ENCODE results near the gene ADAM12. TPM values are rescaled to one million over a fixed set of nuclear protein-coding genes. Genes with fewer than 3 reads are reported as not detected.

Gene ADAM12
- polyA plus RNA-seq, 4 donors, result 0.45 to 0.87 TPM; not detected in 2

DNA sequence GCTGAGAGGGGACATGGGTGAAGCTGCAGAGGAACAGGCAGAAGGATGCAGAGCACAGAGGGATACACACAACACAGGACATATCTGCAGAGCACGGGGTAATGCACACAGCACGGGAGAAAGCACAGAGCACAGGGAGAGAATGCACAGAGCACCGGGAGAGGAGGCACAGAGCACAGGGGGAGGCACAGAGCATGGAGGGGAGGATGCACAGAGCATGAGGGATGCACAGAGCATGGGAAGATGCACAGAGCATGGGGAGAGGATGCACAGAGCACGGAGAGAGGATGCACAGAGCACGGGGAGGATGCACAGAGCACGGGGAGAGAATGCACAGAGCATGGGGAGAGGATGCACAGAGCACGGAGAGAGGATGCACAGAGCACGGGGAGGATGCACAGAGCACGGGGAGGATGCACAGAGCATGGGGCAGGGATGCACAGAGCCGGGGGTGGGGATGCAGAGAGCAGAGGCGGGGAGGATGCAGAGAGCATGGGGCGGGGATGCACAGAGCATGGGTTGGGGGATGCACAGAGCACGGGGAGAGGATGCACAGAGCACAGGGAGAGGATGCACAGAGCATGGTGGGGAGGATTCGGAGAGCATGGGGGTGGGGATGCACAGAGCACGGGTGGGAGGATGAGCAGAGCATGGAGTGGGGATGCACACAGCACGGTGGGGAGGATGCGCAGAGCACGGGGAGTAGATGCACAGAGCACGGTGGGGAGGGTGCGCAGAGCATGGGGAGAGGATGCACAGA lies 230.0 kb downstream of the ADAM12 start:
- no peak for DNase-seq
- WGBS, 3 donors, result 66 to 73% (median 73%) methylated on average over 20 of the region's 20 CpGs
- H3K36me3 ChIP-seq (ENCODE audit: control insufficient read depth in 3 of 3, insufficient read depth in 2 of 3, low read depth in 1 of 3, low read length in 3 of 3), result no peaks in the 10 kb centered on the region
- no peak overlapping the region for H3K27ac ChIP-seq (ENCODE audit: low read depth in 1 of 3, low read length in 2 of 3)
- no peaks in the 10 kb centered on the region for H3K27me3 ChIP-seq (ENCODE audit: control insufficient read depth in 3 of 3, insufficient read depth in 3 of 3, low read length in 3 of 3)
- no peaks in the 10 kb centered on the region for H3K4me1 ChIP-seq (ENCODE audit: control insufficient read depth in 3 of 3, insufficient read depth in 2 of 3, low read depth in 1 of 3, low read length in 2 of 3)
- FAIRE-seq, result no peak
- H3K4me3 ChIP-seq (ENCODE audit: low read depth in 1 of 3, low read length in 3 of 3), result no peak overlapping the region
- H3K9me3 ChIP-seq (ENCODE audit: control insufficient read depth in 2 of 2, insufficient read depth in 1 of 2, low read depth in 1 of 2, low read length in 1 of 2), result no peaks in the 10 kb centered on the region

DNA sequence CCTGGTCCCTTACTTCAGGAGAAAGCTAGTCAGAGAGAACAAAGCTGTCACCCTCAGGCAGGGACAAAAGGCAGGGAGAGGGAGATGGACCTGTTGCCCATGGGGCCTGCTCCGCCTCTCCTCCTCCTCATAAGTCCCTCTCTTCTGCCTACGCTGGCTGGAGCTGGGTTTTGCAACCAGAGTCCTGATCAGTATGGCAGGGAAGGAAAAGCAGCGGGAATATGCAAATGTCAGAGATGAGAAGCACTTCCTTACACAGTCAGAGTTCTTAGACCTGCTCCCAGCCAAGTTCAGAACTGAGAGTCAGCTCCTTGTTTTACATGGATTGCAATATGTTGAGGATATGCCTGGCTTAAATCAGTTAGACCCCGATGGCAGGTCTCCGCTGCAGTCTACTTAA lies 231.1 kb downstream of the ADAM12 start:
- WGBS, 3 donors, result 73 to 76% (median 74%) methylated on average over 5 of the region's 5 CpGs
- Histone ChIP-seq H3K4me3 (ENCODE audit: low read depth in 1 of 3, low read length in 3 of 3) (no peak overlapping the region), H3K4me1 (ENCODE audit: control insufficient read depth in 3 of 3, insufficient read depth in 2 of 3, low read depth in 1 of 3, low read length in 2 of 3) (no peaks in the 10 kb centered on the region), H3K36me3 (ENCODE audit: control insufficient read depth in 3 of 3, insufficient read depth in 2 of 3, low read depth in 1 of 3, low read length in 3 of 3) (no peaks in the 10 kb centered on the region), H3K27ac (ENCODE audit: low read depth in 1 of 3, low read length in 2 of 3) (no peak overlapping the region), H3K9me3 (ENCODE audit: control insufficient read depth in 2 of 2, insufficient read depth in 1 of 2, low read depth in 1 of 2, low read length in 1 of 2) (no peaks in the 10 kb centered on the region), H3K27me3 (ENCODE audit: control insufficient read depth in 3 of 3, insufficient read depth in 3 of 3, low read length in 3 of 3) (no peaks in the 10 kb centered on the region)
- no peak for FAIRE-seq
- no peak for DNase-seq

DNA sequence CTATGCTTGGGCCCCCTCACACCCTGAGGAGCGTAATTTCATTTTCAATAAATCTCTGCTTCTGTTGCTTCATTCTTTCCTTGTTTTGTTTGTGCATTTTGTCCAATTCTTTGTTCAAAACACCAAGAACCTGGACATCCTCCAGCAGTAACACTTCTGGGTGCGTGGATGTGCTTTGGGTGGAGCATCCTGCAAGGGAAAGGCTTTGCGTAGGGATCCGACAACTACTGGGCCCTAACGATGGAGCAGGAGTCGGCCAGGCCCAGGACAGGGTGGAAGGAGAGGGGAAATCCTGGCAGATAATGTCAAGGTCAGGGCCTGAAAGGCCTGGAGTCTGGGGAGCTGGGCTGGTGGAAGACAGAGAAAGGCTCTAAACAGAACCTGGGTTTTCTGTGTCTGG lies 231.8 kb downstream of the ADAM12 start:
- DNase-seq, result no peak
- no peak for FAIRE-seq
- Histone ChIP-seq H3K9me3 (ENCODE audit: control insufficient read depth in 2 of 2, insufficient read depth in 1 of 2, low read depth in 1 of 2, low read length in 1 of 2) (no peaks in the 10 kb centered on the region), H3K4me3 (ENCODE audit: low read depth in 1 of 3, low read length in 3 of 3) (no peak overlapping the region), H3K27me3 (ENCODE audit: control insufficient read depth in 3 of 3, insufficient read depth in 3 of 3, low read length in 3 of 3) (no peaks in the 10 kb centered on the region), H3K27ac (ENCODE audit: low read depth in 1 of 3, low read length in 2 of 3) (no peak overlapping the region), H3K36me3 (ENCODE audit: control insufficient read depth in 3 of 3, insufficient read depth in 2 of 3, low read depth in 1 of 3, low read length in 3 of 3) (no peaks in the 10 kb centered on the region), H3K4me1 (ENCODE audit: control insufficient read depth in 3 of 3, insufficient read depth in 2 of 3, low read depth in 1 of 3, low read length in 2 of 3) (no peaks in the 10 kb centered on the region)
- 81 to 86% (median 85%) methylated on average over 6 of the region's 6 CpGs for WGBS, 3 donors

DNA sequence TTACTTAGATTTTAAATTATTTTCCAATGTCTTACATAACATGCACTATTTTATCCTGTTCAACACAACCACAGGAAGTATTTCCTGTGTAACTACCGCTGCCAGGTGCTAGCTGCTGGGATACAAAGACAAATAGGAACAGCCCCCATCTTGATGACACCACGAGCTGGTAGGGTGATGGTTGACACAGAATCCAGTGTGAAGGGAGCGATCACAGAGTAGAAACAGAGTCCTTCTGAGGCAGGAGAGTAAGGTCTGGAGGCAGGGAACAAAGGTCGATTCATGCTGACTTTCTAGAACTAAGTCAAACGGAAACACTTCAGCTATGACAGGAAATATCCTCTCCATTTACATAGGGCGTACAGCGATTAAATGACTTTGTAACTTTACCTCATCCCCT lies 232.3 kb downstream of the ADAM12 start:
- no peak for FAIRE-seq
- no peaks in the 10 kb centered on the region for H3K9me3 ChIP-seq (ENCODE audit: control insufficient read depth in 2 of 2, insufficient read depth in 1 of 2, low read depth in 1 of 2, low read length in 1 of 2)
- WGBS, 3 donors, result 33 to 50% (median 42%) methylated on average over 7 of the region's 7 CpGs
- no peak for DNase-seq
- H3K4me3 ChIP-seq (ENCODE audit: low read depth in 1 of 3, low read length in 3 of 3), result no peak overlapping the region
- no peaks in the 10 kb centered on the region for H3K27me3 ChIP-seq (ENCODE audit: control insufficient read depth in 3 of 3, insufficient read depth in 3 of 3, low read length in 3 of 3)
- H3K27ac ChIP-seq (ENCODE audit: low read depth in 1 of 3, low read length in 2 of 3), result no peak overlapping the region
- no peaks in the 10 kb centered on the region for H3K36me3 ChIP-seq (ENCODE audit: control insufficient read depth in 3 of 3, insufficient read depth in 2 of 3, low read depth in 1 of 3, low read length in 3 of 3)
- H3K4me1 ChIP-seq (ENCODE audit: control insufficient read depth in 3 of 3, insufficient read depth in 2 of 3, low read depth in 1 of 3, low read length in 2 of 3), result no peaks in the 10 kb centered on the region

DNA sequence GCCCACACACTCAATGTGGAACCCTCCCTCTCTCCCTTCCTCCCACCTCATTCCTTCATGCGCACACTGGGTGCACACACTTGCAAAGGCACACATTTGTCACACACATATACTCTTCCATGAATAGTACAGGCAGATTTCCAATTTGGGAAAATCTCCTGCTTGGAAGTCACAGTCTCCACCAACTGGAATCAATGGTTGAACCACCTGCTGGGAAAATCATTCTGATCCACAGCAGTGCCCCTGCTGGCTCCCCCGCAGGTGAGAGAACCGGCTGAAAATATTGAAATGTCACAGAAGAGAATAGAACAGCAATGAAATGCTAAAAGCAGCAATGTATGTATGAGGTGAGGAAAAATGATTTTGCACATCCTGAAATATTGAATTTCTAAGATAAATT lies 232.7 kb downstream of the ADAM12 start:
- H3K4me3 ChIP-seq (ENCODE audit: low read depth in 1 of 3, low read length in 3 of 3), result no peak overlapping the region
- H3K27me3 ChIP-seq (ENCODE audit: control insufficient read depth in 3 of 3, insufficient read depth in 3 of 3, low read length in 3 of 3), result no peaks in the 10 kb centered on the region
- DNase-seq (no peak), FAIRE-seq (no peak)
- no peaks in the 10 kb centered on the region for H3K4me1 ChIP-seq (ENCODE audit: control insufficient read depth in 3 of 3, insufficient read depth in 2 of 3, low read depth in 1 of 3, low read length in 2 of 3)
- H3K27ac ChIP-seq (ENCODE audit: low read depth in 1 of 3, low read length in 2 of 3), result no peak overlapping the region
- WGBS, 3 donors, result 35 to 67% (median 59%) methylated on average over 3 of the region's 3 CpGs
- no peaks in the 10 kb centered on the region for H3K36me3 ChIP-seq (ENCODE audit: control insufficient read depth in 3 of 3, insufficient read depth in 2 of 3, low read depth in 1 of 3, low read length in 3 of 3)
- no peaks in the 10 kb centered on the region for H3K9me3 ChIP-seq (ENCODE audit: control insufficient read depth in 2 of 2, insufficient read depth in 1 of 2, low read depth in 1 of 2, low read length in 1 of 2)

DNA sequence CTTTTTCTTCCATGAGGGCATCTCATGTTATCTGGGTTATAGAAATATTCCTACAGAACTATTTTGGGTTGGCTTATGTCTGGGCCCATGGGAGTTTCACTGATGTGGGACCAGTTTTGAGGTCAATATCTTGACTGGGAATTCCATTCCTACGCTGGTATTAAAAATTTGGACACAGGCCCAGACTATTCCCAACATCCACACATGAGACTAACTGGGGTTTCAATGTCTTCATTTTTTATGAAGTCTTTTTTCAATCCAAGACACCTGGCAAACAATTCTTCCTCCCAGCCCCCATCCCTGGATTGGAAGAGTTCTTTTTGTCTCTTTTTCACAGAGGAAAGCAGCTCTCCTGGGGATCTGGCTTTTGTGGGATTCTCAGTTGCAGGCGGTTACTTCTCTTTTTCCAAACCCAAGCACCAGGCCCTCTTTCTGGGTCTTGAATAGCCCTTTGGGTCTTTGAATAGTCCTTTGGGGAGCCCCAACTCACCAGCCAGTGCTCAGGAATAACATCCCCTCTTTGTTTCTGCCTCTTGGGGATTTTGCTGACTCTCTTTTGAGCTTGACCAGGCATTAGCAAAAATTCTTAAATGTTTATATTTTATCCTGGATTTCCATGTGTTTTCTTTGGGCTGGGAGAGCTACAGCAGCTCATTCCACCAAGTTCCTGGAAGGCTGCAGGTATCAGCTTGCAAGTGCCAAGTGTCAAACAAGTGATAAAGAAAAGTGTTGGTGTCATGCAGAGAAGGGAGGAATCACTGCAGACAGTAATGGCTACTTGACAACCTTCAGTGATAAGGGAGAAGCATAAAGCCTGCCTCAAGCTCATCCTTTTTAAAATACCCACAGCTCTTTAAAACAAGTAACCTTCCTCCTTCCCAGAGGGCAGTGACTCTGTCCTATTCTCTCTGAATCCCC lies 234.3 kb downstream of the ADAM12 start:
- H3K27me3 ChIP-seq (ENCODE audit: control insufficient read depth in 3 of 3, insufficient read depth in 3 of 3, low read length in 3 of 3), result no peaks in the 10 kb centered on the region
- H3K36me3 ChIP-seq (ENCODE audit: control insufficient read depth in 3 of 3, insufficient read depth in 2 of 3, low read depth in 1 of 3, low read length in 3 of 3), result no peaks in the 10 kb centered on the region
- WGBS, 3 donors, result 61 to 90% (median 67%) methylated on average over 2 of the region's 2 CpGs
- no peaks in the 10 kb centered on the region for H3K9me3 ChIP-seq (ENCODE audit: control insufficient read depth in 2 of 2, insufficient read depth in 1 of 2, low read depth in 1 of 2, low read length in 1 of 2)
- no peak overlapping the region for H3K27ac ChIP-seq (ENCODE audit: low read depth in 1 of 3, low read length in 2 of 3)
- H3K4me1 ChIP-seq (ENCODE audit: control insufficient read depth in 3 of 3, insufficient read depth in 2 of 3, low read depth in 1 of 3, low read length in 2 of 3), result no peaks in the 10 kb centered on the region
- no peak for DNase-seq
- no peak overlapping the region for H3K4me3 ChIP-seq (ENCODE audit: low read depth in 1 of 3, low read length in 3 of 3)
- no peak for FAIRE-seq

DNA sequence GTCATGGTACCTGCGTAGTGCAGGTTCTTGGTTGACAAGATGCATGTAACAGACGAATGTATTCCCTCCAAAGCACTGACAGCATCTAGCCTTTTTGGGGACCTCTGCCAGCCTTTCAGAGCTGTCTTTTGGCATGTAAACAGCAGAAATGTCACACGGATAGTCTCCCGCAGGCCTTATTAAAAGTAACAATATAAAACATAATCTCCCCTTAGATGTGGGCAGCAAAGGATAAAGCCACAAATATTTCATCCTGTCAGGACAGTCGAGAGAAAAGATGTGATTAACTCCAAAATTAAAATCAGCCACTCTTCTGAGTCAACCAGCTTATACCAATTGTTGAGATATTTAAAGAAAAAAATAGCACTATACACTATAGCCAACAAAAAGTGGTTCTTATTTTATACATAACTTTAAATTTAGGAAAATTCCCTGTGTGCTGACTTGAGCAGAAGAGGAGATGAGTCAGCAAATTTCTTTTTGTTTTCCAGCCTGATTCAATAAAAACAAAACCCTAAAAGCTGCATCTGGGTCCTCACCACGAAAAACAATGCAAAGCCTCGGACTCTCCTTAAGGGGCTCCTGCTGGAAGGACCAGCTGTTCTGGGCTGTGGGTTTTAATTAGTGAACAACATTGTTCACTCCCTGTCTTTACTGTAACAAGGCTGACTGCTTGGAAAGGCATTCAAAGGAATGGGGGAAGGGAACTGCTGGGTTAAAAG lies 240.2 kb downstream of the ADAM12 start:
- FAIRE-seq (no peak), DNase-seq (no peak)
- H3K4me1 ChIP-seq (ENCODE audit: control insufficient read depth in 3 of 3, insufficient read depth in 2 of 3, low read depth in 1 of 3, low read length in 2 of 3), result no peaks in the 10 kb centered on the region
- no peaks in the 10 kb centered on the region for H3K9me3 ChIP-seq (ENCODE audit: control insufficient read depth in 2 of 2, insufficient read depth in 1 of 2, low read depth in 1 of 2, low read length in 1 of 2)
- WGBS, 3 donors, result 58 to 66% (median 63%) methylated on average over 7 of the region's 7 CpGs
- no peak overlapping the region for H3K4me3 ChIP-seq (ENCODE audit: low read depth in 1 of 3, low read length in 3 of 3)
- no peaks in the 10 kb centered on the region for H3K36me3 ChIP-seq (ENCODE audit: control insufficient read depth in 3 of 3, insufficient read depth in 2 of 3, low read depth in 1 of 3, low read length in 3 of 3)
- no peaks in the 10 kb centered on the region for H3K27me3 ChIP-seq (ENCODE audit: control insufficient read depth in 3 of 3, insufficient read depth in 3 of 3, low read length in 3 of 3)
- H3K27ac ChIP-seq (ENCODE audit: low read depth in 1 of 3, low read length in 2 of 3), result peak overlapping the region in 1 of 3 donors; percentile 14

DNA sequence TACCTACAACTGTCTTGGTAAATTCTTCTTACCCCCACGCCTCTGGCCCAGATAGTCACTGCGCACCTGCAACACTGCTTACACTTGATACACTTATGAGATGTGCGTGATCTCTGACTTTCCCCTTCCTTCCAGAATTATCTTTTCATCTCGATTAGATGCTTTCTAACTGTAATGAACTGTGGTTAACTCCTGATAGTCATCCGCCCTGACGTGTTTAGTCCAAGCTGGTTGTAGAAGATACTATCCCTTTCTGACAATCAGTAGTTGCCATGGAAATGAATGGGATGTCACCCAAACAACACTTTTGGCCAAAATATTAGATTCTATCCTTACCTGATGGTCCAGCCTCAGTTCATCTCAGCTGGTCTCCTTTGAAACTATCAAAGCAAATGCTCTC lies 241.5 kb downstream of the ADAM12 start:
- H3K36me3 ChIP-seq (ENCODE audit: control insufficient read depth in 3 of 3, insufficient read depth in 2 of 3, low read depth in 1 of 3, low read length in 3 of 3), result no peaks in the 10 kb centered on the region
- H3K27me3 ChIP-seq (ENCODE audit: control insufficient read depth in 3 of 3, insufficient read depth in 3 of 3, low read length in 3 of 3), result no peaks in the 10 kb centered on the region
- DNase-seq (no peak), FAIRE-seq (no peak)
- WGBS, 3 donors, result 85 to 90% (median 89%) methylated on average over 6 of the region's 6 CpGs
- H3K27ac ChIP-seq (ENCODE audit: low read depth in 1 of 3, low read length in 2 of 3), result no peak overlapping the region
- no peak overlapping the region for H3K4me3 ChIP-seq (ENCODE audit: low read depth in 1 of 3, low read length in 3 of 3)
- H3K4me1 ChIP-seq (ENCODE audit: control insufficient read depth in 3 of 3, insufficient read depth in 2 of 3, low read depth in 1 of 3, low read length in 2 of 3), result no peaks in the 10 kb centered on the region
- no peaks in the 10 kb centered on the region for H3K9me3 ChIP-seq (ENCODE audit: control insufficient read depth in 2 of 2, insufficient read depth in 1 of 2, low read depth in 1 of 2, low read length in 1 of 2)
